Cardiac muscle cell (in vitro differentiated cells and primary cell): Measurements from ENCODE around the gene GIGYF2. TPM values are rescaled to one million over a fixed set of nuclear protein-coding genes. Genes with fewer than 3 reads are reported as not detected.

Experiments
- DNase-seq, 2 donors: peaks; one replicate each; pipeline versions ENCODE4 v3.0.0 to v3.0.0-alpha.2; 2010 to 2017; ENCODE audit warnings: low read depth in 1 of 2, low spot score in 1 of 2
- H3K27ac ChIP-seq: fragments of 200-600 bp; sonication (generic); 2 replicates; pipeline ENCODE4 v1.5.1; 2016
- H3K27me3 ChIP-seq: fragments of 200-600 bp; sonication (generic); 2 replicates; pipeline ENCODE4 v1.6.0; 2016; ENCODE audit warnings: control low read depth
- H3K36me3 ChIP-seq: fragments of 200-600 bp; sonication (generic); 2 replicates; pipeline ENCODE4 v1.5.1; 2016; ENCODE audit warnings: control low read depth
- H3K4me1 ChIP-seq: fragments of 200-600 bp; sonication (generic); 2 replicates; pipeline ENCODE4 v1.8.1; 2017; ENCODE audit warnings: low read depth, mild to moderate bottlenecking, mixed run types
- H3K4me3 ChIP-seq: fragments of 200-600 bp; sonication (generic); 2 replicates; pipeline ENCODE4 v1.5.1; 2016; ENCODE audit warnings: mild to moderate bottlenecking
- H3K9me3 ChIP-seq: fragments of 200-600 bp; sonication (generic); 2 replicates; pipeline ENCODE4 v1.5.1; 2017; ENCODE audit warnings: low read depth, mild to moderate bottlenecking, control low read depth
- CTCF ChIP-seq: IDR thresholded peaks from 2 replicates; pipeline ENCODE4 v1.5.1; 2012; ENCODE audit warnings: low read depth, mild to moderate bottlenecking, low read length
- polyA plus RNA-seq: library from polyadenylated mRNA; unstranded; fragments of >200 nt; fragmentation: Nextera tagmentation; extraction: Ambion mirVana; gene quantifications from 2 replicates; pipeline ENCODE4 v1.2.1, GENCODE V29; 2016
- total RNA-seq: library from RNA; depleted of rRNA; stranded (reverse); fragments of >200 nt; gene quantifications from 2 replicates; pipeline ENCODE4 v1.2.3, GENCODE V29; 2016

Gene GIGYF2
- total and polyA plus RNA-seq, 2 experiments from 2014 or later: 36.9 to 52.1 TPM

DNA sequence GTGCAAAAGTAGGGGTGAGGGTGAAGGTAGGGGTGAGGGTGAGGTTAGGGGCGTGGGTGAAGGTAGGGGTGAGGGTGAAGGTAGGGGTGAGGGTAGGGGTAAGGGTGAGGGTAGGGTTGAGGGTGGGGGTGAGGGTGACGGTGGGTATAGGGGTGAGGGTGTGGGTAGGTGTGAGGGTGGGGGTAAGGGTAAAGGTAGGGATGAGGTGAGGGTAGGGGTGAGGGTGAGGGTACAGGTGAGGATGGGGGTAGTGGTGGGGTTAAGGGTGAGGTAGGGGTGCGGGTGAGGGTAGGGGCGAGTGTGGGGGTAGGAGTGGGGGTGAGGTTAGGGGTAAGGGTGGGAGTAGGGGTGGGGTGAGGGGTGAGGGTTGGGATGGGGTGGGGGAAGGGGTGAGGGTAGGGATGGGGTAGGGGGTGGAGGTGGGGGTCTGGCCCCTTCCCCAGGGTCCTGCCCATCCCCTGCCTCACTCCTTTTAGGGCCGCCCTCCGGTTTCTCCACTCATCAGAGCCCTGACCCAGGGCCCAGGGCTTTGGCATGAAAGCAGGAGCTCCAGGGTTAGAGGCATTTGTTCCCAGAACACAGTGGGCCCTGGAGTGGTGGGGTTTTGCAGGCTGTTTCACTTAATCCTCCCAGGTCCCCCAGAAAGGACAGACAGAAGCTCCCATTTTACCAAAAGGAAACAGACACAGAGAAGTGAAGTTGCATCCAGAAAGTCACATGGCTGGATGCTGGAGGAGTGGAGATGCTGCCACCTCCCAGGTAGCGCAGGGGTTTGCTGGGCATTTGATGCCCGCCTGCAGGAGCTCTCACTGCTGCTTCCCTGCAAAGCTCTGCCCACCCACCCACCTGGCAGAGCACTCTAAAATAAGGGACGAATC lies 199.8 kb downstream of the GIGYF2 start:
- no peaks in the 10 kb centered on the region for H3K36me3 ChIP-seq
- DNase-seq: no peak
- no peak overlapping the region for H3K4me3 ChIP-seq
- H3K27ac ChIP-seq: no peak overlapping the region
- H3K27me3 ChIP-seq: no peaks in the 10 kb centered on the region
- no peaks in the 10 kb centered on the region for H3K4me1 ChIP-seq
- no peak for TF ChIP-seq CTCF
- H3K9me3 ChIP-seq: no peaks in the 10 kb centered on the region

DNA sequence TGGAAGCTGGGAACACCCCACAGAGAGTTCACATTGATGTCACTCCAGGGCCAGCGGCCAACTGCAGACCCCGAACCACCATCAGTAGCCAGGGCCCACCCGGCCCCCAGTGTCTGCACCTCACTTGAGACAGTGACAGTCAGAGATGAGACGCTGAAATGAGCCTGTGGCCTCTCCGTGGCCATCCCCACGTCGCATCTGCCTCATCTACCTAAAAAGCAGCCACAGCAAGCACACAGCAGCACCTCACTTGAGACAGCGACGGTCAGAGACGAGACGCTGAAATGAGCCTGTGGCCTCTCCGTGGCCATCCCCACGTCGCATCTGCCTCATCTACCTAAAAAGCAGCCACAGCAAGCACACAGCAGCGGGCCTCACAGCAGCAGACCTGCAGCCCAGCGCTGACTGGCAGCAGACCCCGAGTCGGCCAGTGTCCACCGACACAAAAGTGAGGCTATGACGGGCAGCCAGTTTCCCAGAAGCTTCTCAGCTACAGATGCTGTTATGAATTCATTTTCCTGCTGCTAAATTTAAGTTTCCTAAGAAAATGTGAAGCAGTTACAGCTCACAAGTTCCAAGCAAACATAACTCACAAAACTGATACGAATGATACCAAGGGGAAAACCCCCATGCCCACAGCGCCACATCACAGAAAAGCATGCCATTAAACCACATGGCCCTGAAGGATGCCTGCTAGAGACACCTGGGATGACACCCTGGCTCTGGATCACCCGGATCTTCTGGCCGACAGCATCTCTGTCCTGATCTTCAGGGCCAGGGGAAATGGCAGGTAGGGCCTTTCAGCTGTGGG lies 200.7 kb downstream of the GIGYF2 start:
- H3K36me3 ChIP-seq: no peaks in the 10 kb centered on the region
- H3K27ac ChIP-seq: no peak overlapping the region
- no peak for TF ChIP-seq CTCF
- H3K9me3 ChIP-seq: no peaks in the 10 kb centered on the region
- no peak for DNase-seq
- H3K27me3 ChIP-seq: no peaks in the 10 kb centered on the region
- H3K4me1 ChIP-seq: no peaks in the 10 kb centered on the region
- H3K4me3 ChIP-seq: no peak overlapping the region

GRCh38 chr2:232898592-232899543 lies 201.7 kb downstream of the GIGYF2 start:
- no peaks in the 10 kb centered on the region for H3K9me3 ChIP-seq
- no peak overlapping the region for H3K4me3 ChIP-seq
- no peaks in the 10 kb centered on the region for H3K4me1 ChIP-seq
- no peaks in the 10 kb centered on the region for H3K36me3 ChIP-seq
- no peak overlapping the region for H3K27ac ChIP-seq
- TF ChIP-seq CTCF: no peak
- no peaks in the 10 kb centered on the region for H3K27me3 ChIP-seq
- peak; percentile 20 to 94 for DNase-seq

GRCh38 chr2:232900811-232901735 lies 203.9 kb downstream of the GIGYF2 start:
- H3K4me3 ChIP-seq: no peak overlapping the region
- TF ChIP-seq CTCF: no peak
- DNase-seq: no peak
- H3K27me3 ChIP-seq: no peaks in the 10 kb centered on the region
- H3K4me1 ChIP-seq: no peaks in the 10 kb centered on the region
- no peak overlapping the region for H3K27ac ChIP-seq
- no peaks in the 10 kb centered on the region for H3K36me3 ChIP-seq
- no peaks in the 10 kb centered on the region for H3K9me3 ChIP-seq
